NCI-H1092 treated with DMSO at 0.1 percent for 48 hours (cell line): ENCODE data around the gene ZNF148.

Experiments
- DNase-seq: peaks from one replicate; lab custom pipeline; 2025; lab: John Stamatoyannopoulos, UW

ZNF148 gene

DNA sequence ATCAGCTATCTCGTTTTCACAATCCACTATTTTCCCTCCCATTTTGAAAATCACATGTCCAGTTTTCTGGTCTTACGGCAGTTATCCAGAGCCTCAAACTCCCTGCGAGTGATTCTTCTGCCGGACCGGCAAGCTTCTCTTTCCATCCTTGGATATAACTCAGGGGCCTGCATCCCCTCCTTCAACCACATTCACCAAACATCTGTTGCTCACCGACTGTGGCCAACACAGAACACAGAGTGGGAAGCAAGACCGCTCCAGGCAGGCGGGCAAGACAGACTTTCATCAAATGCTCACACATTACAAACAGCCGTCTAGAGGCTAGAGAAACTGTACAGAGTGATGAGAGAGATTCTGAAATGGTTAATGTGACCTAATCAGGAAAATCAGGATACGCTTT is 154.9 kb downstream of the ZNF148 start:
- DNase-seq: no peak

DNA sequence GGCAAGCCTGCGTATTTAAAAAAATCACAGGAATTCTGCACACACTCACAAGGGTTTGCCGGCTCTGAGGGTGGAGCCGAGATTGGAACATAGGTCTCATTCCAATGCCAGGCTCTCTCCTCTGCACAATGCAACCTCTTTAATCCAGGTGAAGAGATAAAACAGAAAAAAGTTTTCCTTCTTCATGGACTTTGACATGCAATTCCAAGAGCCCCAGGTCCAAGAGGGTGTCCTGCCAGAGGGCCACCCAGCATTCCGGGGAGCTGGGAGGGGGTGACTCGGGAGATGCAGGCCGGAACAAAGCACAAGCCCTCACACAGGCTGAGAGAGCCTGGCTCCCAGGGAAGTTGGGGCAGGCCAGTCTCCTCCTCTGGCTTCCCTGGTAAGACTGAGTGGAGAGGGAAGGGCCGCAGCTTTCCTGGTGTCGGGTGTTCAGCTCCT is 155.8 kb downstream of the ZNF148 start:
- DNase-seq: no peak

- no peak for DNase-seq
Measured at GRCh38 chr3:125214738-125215137, 160.4 kb downstream of the ZNF148 start.

- DNase-seq: no peak
Measured at GRCh38 chr3:125213946-125214542, 161.1 kb downstream of the ZNF148 start.

DNA sequence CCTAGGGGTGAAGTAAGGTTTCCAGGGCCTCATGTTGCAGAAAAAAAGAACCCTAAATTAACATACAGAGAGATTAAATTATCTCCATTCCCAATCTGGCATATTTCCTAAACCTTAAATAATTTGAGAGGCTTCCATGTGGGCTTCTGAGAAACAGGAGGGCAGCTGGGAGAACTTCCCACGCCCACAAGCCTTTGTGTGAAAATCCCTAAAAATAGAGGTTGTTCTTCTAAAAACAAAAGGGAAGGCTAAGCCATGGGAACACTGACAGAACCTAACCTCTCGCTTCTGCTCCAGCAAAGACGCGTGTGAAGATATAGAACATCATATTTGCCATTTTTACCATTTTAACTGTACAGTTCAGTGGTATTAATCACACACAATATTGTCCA is 161.8 kb downstream of the ZNF148 start:
- DNase-seq: no peak

DNA sequence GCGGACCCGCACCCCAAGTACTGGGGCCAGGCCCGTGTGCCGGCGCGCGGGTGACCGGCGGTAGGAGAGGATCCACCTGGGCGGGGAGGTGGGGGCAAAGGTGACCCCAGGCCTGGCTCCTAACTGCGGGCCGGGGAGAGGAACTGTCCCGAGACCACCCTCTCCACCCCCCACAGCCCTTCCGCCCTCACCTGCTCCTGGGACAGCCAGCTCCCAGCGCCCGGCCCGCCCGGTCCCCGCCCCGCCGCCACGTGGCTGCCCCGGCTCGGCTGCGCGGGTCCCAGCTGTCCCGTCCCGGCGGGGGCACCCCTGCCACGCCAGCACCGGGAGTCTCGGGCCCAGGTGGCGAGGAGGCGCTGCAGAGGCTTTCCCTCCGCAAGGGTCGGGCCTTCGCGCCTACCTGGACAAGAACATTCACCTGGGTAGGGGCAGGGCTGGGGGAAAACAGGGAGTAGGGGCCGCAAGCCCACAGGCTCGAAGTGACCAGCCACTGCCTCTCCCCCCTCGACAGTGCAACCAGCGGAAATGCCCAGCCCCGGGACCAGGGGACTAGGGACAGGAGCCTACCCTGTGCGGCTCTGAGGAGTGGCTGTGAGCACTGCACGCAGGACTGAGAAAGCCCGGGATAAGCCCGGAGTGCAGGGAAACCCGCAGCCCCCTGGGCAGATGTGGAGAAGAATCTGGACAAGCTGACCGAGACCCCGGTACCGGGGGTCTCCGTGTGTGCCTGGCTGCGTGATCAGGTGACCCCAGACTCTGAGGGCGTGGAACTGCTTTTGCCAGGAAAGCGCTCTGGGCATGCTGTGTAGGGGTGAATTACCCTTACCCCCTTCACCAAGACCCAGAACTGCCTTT is 162.4 kb downstream of the ZNF148 start, which contains the start of gene SLC12A8:
Gene SLC12A8, minus strand, starts transcription at position 240 of the 855 bp plus-strand sequence. CDS start 1,399 bp downstream, outside the sequence.
- no peak for DNase-seq

GRCh38 chr3:125212091-125212508 is 163.0 kb downstream of the ZNF148 start:
- DNase-seq: no peak

GRCh38 chr3:125211523-125212090 is 163.5 kb downstream of the ZNF148 start:
- DNase-seq: no peak

GRCh38 chr3:125207949-125208568 is 167.1 kb downstream of the ZNF148 start:
- no peak for DNase-seq

GRCh38 chr3:125207507-125207906 is 167.6 kb downstream of the ZNF148 start:
- DNase-seq: no peak

DNA sequence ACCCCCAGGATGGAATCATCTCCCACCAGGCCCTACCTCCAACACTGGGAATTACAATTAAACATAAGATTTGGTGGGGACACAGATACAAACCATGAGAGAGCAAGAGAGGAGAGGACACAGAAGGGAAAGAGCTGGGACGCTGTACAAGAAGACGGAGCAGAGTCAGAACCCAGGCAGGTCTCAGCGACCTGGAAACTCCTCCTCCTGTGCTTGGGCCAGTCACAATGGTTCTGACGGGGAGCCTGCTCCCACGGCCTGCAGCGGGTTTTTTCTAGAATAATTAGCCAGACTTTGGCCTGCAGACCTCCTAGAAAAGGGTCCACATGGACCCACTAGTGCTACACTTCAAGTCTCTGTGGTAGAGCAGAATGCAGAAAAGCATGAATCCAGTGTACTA is 168.2 kb downstream of the ZNF148 start:
- DNase-seq: no peak

GRCh38 chr3:125203731-125204130 is 171.4 kb downstream of the ZNF148 start:
- DNase-seq: no peak

DNA sequence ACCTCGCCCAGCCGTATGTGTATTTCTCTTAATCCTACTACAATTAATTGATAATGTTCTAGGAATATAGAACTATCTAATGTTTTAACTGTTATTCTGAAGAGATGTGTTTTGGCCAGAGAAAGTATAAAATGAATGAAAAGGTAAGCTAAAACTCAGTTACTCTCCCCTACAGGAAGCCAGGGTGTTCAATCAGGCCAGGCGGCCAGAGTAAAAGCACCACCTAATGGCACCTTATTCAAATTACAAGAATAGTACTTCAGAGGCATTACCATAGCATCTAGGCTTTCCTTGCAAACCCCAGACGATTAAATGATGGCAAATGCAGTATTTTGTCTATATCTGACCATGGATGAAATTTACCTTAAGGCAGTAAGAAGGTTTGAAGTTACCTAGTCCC is 172.9 kb downstream of the ZNF148 start:
- no peak for DNase-seq

DNA sequence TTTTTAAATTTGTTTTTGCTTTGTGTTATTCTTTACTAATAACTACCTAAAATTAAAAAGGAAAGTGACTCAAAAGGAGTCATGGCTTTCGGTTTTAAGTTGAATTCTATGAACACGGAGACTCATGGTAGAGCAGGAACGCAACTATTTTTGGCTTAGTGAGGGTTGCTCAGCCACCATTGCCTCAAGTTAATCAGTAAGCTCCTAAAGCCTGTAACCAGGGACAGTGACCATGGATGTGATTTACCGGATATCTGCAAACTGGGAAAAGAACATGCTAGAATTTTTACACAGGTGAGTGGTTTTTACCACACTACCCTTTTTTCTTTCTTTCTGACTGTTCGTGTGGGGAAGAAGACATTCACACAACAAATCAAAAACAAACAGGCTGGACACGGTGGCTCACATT is 174.4 kb downstream of the ZNF148 start:
- no peak for DNase-seq

- DNase-seq: no peak
Measured at GRCh38 chr3:125194849-125195601, 180.1 kb downstream of the ZNF148 start.

- no peak for DNase-seq
Measured at GRCh38 chr3:125194061-125194848, 180.9 kb downstream of the ZNF148 start.

DNA sequence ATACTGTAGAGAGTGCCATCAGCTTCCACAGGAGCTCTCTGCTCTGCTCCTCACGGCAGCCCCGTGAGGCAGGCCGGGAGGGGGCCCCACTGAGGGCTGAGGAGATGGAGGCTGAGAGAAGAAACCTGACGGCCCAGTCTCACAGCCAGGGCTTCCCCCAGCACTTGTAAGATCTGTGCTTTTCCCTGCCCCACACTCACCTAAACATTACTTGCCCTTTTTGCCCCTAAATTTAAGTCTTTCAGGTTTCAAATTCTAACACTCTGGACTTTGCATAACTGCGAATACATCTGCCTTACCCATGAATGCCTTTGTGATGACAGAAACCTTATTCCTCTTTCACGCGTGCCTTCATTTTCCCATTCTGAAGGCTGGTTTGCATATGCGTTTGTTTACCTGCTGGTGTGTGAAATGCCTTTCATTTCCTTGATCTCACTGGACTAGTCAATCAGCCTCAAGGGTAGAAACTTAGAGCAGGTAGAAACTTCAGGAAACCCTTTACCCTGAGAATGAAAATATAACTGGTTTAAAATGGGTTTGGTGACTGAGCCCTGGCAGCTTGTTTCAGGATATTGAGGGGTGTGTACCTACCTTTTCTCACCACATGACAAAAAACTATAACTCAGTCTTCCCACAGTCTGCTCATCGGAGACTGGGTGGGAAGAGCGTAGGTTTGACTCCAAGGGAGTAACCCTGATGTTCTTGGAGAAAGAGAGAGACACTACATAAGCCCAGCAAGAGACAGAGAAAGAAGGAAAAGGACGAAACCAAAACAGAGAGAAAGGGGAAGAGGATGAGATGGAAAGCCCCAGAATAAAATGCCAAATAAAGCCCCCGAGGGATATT is 182.7 kb downstream of the ZNF148 start:
- no peak for DNase-seq

DNA sequence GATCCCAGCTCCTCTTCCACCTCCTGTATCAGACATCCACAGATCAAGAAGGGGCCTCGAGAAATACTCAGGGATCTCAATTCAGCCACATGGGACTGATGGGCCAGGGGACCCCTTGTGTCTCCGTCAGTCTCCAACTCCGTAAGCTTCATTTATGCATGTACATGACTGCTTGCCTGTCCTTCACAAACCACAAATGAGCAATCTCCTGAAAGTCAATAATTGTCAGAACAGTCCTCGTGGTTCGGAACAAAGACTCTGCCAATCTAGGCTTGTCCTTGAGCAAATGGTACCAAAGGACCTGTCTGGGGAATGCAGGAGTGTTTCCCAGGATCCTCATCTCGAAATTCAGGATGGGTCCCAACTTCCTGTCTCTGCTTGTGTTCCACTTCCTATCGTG is 183.4 kb downstream of the ZNF148 start:
- DNase-seq: no peak

DNA sequence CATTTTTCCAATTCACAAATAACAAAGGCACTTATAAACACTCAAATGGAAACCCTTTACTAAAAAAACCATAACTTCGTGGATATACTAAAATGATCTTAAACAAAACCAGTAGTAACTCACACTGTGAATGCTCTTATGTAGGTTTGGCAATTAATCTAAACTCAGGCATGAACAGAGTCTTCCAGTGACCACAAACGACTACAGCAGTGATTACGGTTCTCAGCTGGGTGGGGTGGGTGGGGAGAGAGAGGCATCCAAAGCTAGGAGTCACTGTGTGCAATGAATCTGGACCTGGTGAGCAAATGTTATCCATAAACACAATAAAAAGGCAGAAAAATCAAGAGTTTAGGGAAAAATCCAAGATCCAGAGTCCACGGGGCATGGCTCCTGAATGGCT is 183.9 kb downstream of the ZNF148 start:
- DNase-seq: no peak

DNA sequence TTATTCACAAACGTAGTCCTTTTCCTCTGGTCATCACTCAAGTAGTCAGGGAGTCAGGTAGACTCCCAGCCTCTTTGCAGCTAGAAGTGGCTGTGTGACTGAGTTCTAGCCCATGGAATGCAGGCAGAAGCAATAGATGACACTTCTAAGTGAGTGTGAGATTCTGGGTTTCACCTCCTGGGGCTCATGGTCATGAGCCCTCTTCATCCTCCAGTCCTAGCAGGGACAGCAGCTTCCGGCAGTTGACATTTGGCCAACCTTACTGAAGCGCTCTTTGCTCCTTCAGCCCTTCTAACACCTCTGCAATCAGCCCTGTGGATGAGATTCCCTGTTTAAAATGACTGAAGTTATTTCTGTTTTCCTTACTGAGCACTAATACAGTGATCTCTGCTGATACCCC is 184.3 kb downstream of the ZNF148 start:
- DNase-seq: no peak
